Neuronal stem cell (in vitro differentiated cells): ENCODE results near the gene RAB25.

Experiments used
- DNase-seq: peaks from one replicate; pipeline ENCODE4 v3.0.0-alpha.2; 2013; ENCODE audit warnings: low spot score
- H2AFZ ChIP-seq: one replicate; pipeline ENCODE4 v1.6.1; 2013; ENCODE audit warnings: mild to moderate bottlenecking, low read length, inconsistent platforms
- H2AK5ac ChIP-seq: 2 replicates; pipeline ENCODE4 v1.6.1; 2013; ENCODE audit warnings: low read depth, mild to moderate bottlenecking, inconsistent platforms, low read length, moderate library complexity, mixed read lengths
- H2BK120ac ChIP-seq: 2 replicates; pipeline ENCODE4 v1.6.1; 2013; ENCODE audit warnings: low read depth, mild to moderate bottlenecking, inconsistent platforms, low read length, moderate library complexity, mixed read lengths
- H2BK12ac ChIP-seq: one replicate; pipeline ENCODE4 v1.6.1; 2013; ENCODE audit warnings: low read length, inconsistent platforms
- H2BK15ac ChIP-seq: 2 replicates; pipeline ENCODE4 v1.6.1; 2013; ENCODE audit warnings: mild to moderate bottlenecking, low read length, inconsistent platforms, mixed read lengths
- H2BK5ac ChIP-seq: one replicate; pipeline ENCODE4 v1.6.1; 2013; ENCODE audit warnings: inconsistent platforms, mild to moderate bottlenecking, low read length, moderate library complexity
- H3K14ac ChIP-seq: one replicate; pipeline ENCODE4 v1.6.1; 2013; ENCODE audit warnings: low read length, inconsistent platforms
- H3K18ac ChIP-seq: 2 replicates; pipeline ENCODE4 v1.6.1; 2013; ENCODE audit warnings: low read length, inconsistent platforms
- H3K23ac ChIP-seq: 2 replicates; pipeline ENCODE4 v1.6.1; 2013; ENCODE audit warnings: low read depth, mild to moderate bottlenecking, mixed read lengths, low read length, inconsistent platforms; ENCODE audit not compliant: poor library complexity
- H3K27ac ChIP-seq: replicated peaks from 3 replicates; pipeline ENCODE4 v1.5.1; 2013; ENCODE audit warnings: low read length, inconsistent platforms
- H3K27me3 ChIP-seq, 3 experiments: 2 replicates each; pipeline ENCODE4 v1.6.1; 2013; ENCODE audit warnings: low read length in 3 of 3, mild to moderate bottlenecking in 2 of 3, inconsistent platforms in 1 of 3, low read depth in 1 of 3, mixed read lengths in 1 of 3, moderate library complexity in 1 of 3; ENCODE audit not compliant: control insufficient read depth in 3 of 3, insufficient read depth in 3 of 3
- H3K36me3 ChIP-seq, 2 donors: replicated peaks in 1 of 2; 2 replicates each; pipeline ENCODE4 v1.6.1; 2013; ENCODE audit warnings: low read length in 2 of 2; ENCODE audit not compliant: control insufficient read depth in 2 of 2, insufficient read depth in 2 of 2
- H3K4ac ChIP-seq: 2 replicates; pipeline ENCODE4 v1.6.1; 2013; ENCODE audit warnings: inconsistent platforms, mild to moderate bottlenecking, low read length, moderate library complexity
- H3K4me1 ChIP-seq, 2 donors: 1 replicate in 1 of 2; 2 replicates in 1 of 2; pipeline ENCODE4 v1.6.1; 2013; ENCODE audit warnings: low read length in 2 of 2, low read depth in 1 of 2; ENCODE audit not compliant: control insufficient read depth in 2 of 2, insufficient read depth in 1 of 2
- H3K4me2 ChIP-seq: one replicate; pipeline ENCODE4 v1.6.1; 2013; ENCODE audit warnings: mild to moderate bottlenecking, low read length, inconsistent platforms; ENCODE audit not compliant: insufficient read depth, poor library complexity, severe bottlenecking
- H3K4me3 ChIP-seq, 2 donors: 2 replicates each; pipeline ENCODE4 v1.5.1; 2013; ENCODE audit warnings: low read length in 2 of 2, mild to moderate bottlenecking in 2 of 2, inconsistent platforms in 1 of 2, moderate library complexity in 1 of 2
- H3K79me1 ChIP-seq: one replicate; pipeline ENCODE4 v1.6.1; 2013; ENCODE audit warnings: low read depth, mild to moderate bottlenecking, inconsistent platforms, low read length, moderate library complexity
- H3K9ac ChIP-seq: one replicate; pipeline ENCODE4 v1.6.1; 2013; ENCODE audit warnings: mild to moderate bottlenecking, low read depth, low read length, inconsistent platforms; ENCODE audit not compliant: poor library complexity
- H3K9me3 ChIP-seq, 2 donors: replicated peaks in 1 of 2; 2 replicates each; pipeline versions ENCODE3 to v1.6.1; 2013; ENCODE audit warnings: low read length in 2 of 2, mild to moderate bottlenecking in 2 of 2, inconsistent platforms in 1 of 2, low read depth in 1 of 2, mixed read lengths in 1 of 2, moderate library complexity in 1 of 2; ENCODE audit not compliant: control insufficient read depth in 2 of 2, insufficient read depth in 1 of 2
- H4K8ac ChIP-seq: one replicate; pipeline ENCODE4 v1.6.1; 2013; ENCODE audit warnings: low read depth, mild to moderate bottlenecking, inconsistent platforms, low read length, moderate library complexity
- H4K91ac ChIP-seq: one replicate; pipeline ENCODE4 v1.6.1; 2013; ENCODE audit warnings: low read length, low read depth, mild to moderate bottlenecking, inconsistent platforms; ENCODE audit not compliant: poor library complexity
- WGBS, 2 donors: extraction: QIAGEN DNeasy Blood & Tissue Kit; methylation state at CpG; one replicate each; pipeline ENCODE4 v1.1.7; 2013; ENCODE audit warnings: missing lambda C conversion rate in 2 of 2, mixed read lengths in 1 of 2; ENCODE audit not compliant: insufficient read length in 2 of 2, insufficient replicate concordance in 1 of 2; ENCODE audit errors: extremely low coverage in 2 of 2; 5-methylcytosine and 5-hydroxymethylcytosine counted together

The RAB25 gene

DNA sequence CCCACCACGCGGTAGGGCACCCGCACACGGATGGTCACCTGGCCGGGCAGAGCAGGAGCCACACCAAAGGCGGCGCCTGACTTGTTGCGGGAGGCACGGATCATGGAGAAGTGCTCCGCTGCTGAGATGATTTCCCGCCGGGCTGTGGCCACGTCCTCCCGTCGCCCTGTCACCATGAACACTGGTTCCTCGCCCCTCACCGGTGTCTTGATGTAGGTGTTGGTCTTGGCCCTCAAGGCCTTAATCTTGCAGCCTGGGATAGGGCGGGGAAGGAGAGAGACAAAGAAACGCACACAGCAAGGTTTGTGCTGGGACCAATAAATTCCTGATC, 16.4 kb downstream of the RAB25 start:
- Histone ChIP-seq H4K91ac (no peak overlapping the region), H3K23ac (peak overlapping the region; percentile 92), H2BK12ac (no peak overlapping the region), H3K79me1 (peaks cover 3% of the 10 kb centered on the region), H2AK5ac (peak overlapping the region; percentile 89), H3K9me3 (no peaks in the 10 kb centered on the region), H2BK15ac (peak overlapping the region; percentile 51), H2BK120ac (no peak overlapping the region), H3K14ac (no peak overlapping the region), H4K8ac (no peak overlapping the region), H3K4me3 (no peak overlapping the region), H3K4me2 (no peak overlapping the region), H3K9ac (no peak overlapping the region), H3K27ac (peak overlapping the region; percentile 81), H3K27me3 (no peaks in the 10 kb centered on the region), H3K18ac (peak overlapping the region; percentile 86), H3K4ac (peak overlapping the region; percentile 45), H3K36me3 (peaks cover 17 to 75% of the 10 kb centered on the region in 2 donors), H3K4me1 (peaks cover 56 to 59% of the 10 kb centered on the region in 2 donors), H2BK5ac (peak overlapping the region; percentile 82), H2AFZ (no peak overlapping the region)
- DNase-seq, result no peak
- WGBS, 2 donors, result no CpG with 5 or more reads among the region's 19 CpGs

DNA sequence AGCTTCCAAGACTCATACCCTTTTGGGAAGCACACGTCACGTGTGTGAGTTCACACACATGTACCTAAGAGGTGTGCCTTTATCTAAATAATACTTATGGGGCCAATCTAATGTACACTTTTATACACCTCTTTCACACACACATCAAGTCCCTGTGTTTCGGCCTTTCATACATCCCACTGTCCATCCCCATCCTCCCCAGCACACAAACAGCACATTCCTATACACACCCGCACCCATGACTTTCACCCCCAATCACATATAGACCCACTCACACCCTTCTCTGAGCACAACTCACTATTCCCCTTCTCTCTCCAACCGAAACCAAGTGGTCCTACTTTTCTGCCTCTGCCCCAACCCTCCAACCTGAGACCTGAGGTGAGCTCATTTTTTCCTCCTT, 17.8 kb downstream of the RAB25 start:
- Histone ChIP-seq H2BK120ac (no peak overlapping the region), H3K9me3 (no peaks in the 10 kb centered on the region), H3K9ac (no peak overlapping the region), H3K36me3 (peaks cover 16 to 62% of the 10 kb centered on the region in 2 donors), H2AK5ac (no peak overlapping the region), H2BK12ac (no peak overlapping the region), H3K4me3 (peak overlapping the region; percentile 36 to 46), H3K4me2 (peak overlapping the region; percentile 59), H4K8ac (no peak overlapping the region), H3K27me3 (no peaks in the 10 kb centered on the region), H2BK15ac (no peak overlapping the region), H3K79me1 (no peaks in the 10 kb centered on the region), H3K14ac (no peak overlapping the region), H2BK5ac (no peak overlapping the region), H3K4ac (no peak overlapping the region), H4K91ac (no peak overlapping the region), H3K23ac (no peak overlapping the region), H3K18ac (no peak overlapping the region), H3K27ac (peak overlapping the region; percentile 28), H2AFZ (no peak overlapping the region), H3K4me1 (peaks cover 47 to 49% of the 10 kb centered on the region in 2 donors)
- WGBS, 2 donors, result no CpG with 5 or more reads among the region's 5 CpGs
- no peak for DNase-seq

DNA sequence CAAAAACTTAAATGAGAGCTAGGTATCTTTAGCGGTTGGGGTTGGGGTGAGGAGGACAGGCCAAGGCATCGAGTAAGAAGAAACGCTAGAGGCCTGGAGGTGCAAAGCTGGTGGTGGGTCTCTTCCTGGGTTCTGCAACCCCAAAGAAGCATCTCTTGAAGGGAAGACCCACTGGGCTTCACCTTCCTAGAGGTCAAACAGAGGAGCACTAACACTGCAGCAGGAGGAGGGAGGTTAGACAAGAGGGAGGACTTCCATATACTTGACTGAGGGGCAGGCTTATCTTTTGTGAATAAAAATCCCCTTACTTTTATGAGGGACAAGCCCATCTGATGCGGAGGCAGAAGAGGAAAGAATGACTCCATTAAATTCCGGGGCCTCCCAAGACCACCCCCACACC, 18.8 kb downstream of the RAB25 start:
- Histone ChIP-seq H2BK120ac (no peak overlapping the region), H4K91ac (no peak overlapping the region), H3K9ac (no peak overlapping the region), H2AK5ac (no peak overlapping the region), H2BK15ac (no peak overlapping the region), H2AFZ (no peak overlapping the region), H3K27ac (peak overlapping the region; percentile 63), H3K27me3 (no peaks in the 10 kb centered on the region), H3K18ac (no peak overlapping the region), H3K14ac (no peak overlapping the region), H3K4ac (no peak overlapping the region), H3K9me3 (no peaks in the 10 kb centered on the region), H2BK5ac (no peak overlapping the region), H3K23ac (no peak overlapping the region), H2BK12ac (no peak overlapping the region), H3K36me3 (peaks cover 16 to 55% of the 10 kb centered on the region in 2 donors), H4K8ac (no peak overlapping the region), H3K4me3 (peak overlapping the region; percentile 93 to 99), H3K79me1 (no peaks in the 10 kb centered on the region), H3K4me1 (peaks cover 44 to 48% of the 10 kb centered on the region in 2 donors), H3K4me2 (peak overlapping the region; percentile 54)
- no CpG with 5 or more reads among the region's 5 CpGs for WGBS, 2 donors
- no peak for DNase-seq

DNA sequence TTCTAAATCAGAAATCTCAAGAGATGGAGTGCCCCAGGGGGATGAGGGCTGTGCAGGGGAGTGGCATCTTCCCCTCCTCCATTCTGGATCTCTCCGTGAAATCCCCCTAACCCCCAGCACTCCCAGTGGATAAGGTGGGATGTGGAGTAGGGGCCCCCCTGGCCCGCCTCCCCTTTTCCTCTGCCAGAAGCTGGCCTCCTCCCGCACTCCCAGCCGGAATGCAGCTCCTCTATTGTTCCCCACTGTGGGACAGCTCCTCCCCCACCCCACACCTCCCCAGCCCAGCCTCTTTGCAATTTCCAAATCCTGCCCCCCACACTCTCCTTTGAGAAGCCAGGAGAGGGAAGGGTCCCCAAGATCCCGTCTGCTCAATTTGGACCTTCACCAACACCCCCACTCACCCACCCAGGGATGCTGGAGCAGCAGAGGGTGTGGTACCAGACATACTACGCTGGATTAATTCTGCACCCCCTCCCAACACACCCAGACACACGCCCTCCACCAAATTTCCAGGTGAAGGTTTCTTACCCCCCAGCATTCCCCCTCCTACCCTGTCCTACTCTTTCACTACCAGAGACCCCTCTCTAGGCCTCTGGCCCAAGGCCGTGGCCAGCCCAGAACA, 19.4 kb downstream of the RAB25 start:
- H3K27ac ChIP-seq, result peak overlapping the region; percentile 98
- peaks cover 12 to 55% of the 10 kb centered on the region in 2 donors for H3K36me3 ChIP-seq
- H4K8ac ChIP-seq, result no peak overlapping the region
- H3K4me3 ChIP-seq, result peak overlapping the region; percentile 93 to 99
- H3K4me2 ChIP-seq, result peak overlapping the region; percentile 54
- no peak overlapping the region for H2AFZ ChIP-seq
- no CpG with 5 or more reads among the region's 8 CpGs for WGBS, 2 donors
- H3K4ac ChIP-seq, result peak overlapping the region; percentile 70
- peak overlapping the region; percentile 100 for H3K9ac ChIP-seq
- peak overlapping the region; percentile 7 for H2BK120ac ChIP-seq
- no peak for DNase-seq
- H3K23ac ChIP-seq, result no peak overlapping the region
- peak overlapping the region; percentile 98 for H2AK5ac ChIP-seq
- H2BK12ac ChIP-seq, result no peak overlapping the region
- no peaks in the 10 kb centered on the region for H3K79me1 ChIP-seq
- no peaks in the 10 kb centered on the region for H3K9me3 ChIP-seq
- no peaks in the 10 kb centered on the region for H3K27me3 ChIP-seq
- peaks cover 44 to 48% of the 10 kb centered on the region in 2 donors for H3K4me1 ChIP-seq
- H3K18ac ChIP-seq, result peak overlapping the region; percentile 100
- H4K91ac ChIP-seq, result no peak overlapping the region
- peak overlapping the region; percentile 82 for H2BK5ac ChIP-seq
- peak overlapping the region; percentile 72 for H2BK15ac ChIP-seq
- no peak overlapping the region for H3K14ac ChIP-seq
